ENCODE data around the gene MBNL1. TPM values are rescaled to one million over a fixed set of nuclear protein-coding genes. Genes with fewer than 3 reads are reported as not detected.

Gene MBNL1
- total and polyA plus RNA-seq, 2 of the 13 experiments (the other 11 are each of a cell fraction or from before 2014, with no cell fraction given): 27.1 to 55.4 TPM

DNA sequence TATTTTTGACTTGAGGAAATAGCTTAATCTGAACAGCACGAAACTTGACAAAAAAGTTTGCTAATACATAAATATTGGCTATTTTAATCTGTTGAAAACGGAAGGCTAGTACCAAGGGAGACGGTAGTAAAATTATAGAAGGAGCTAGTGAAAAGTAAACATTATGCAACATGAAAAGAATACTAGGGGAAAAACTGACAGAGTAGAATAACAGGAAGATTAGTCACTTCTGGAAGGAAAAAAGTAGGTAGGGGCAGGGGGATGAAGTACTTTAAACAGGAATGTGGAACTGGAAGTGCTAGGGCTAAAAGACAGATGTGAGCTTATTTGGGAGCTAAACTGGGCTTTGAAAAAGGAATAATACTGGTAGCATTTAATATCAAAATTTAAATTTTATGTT is 60.1 kb downstream of the MBNL1 start (continued):
- TF ChIP-seq, protein P1, sequence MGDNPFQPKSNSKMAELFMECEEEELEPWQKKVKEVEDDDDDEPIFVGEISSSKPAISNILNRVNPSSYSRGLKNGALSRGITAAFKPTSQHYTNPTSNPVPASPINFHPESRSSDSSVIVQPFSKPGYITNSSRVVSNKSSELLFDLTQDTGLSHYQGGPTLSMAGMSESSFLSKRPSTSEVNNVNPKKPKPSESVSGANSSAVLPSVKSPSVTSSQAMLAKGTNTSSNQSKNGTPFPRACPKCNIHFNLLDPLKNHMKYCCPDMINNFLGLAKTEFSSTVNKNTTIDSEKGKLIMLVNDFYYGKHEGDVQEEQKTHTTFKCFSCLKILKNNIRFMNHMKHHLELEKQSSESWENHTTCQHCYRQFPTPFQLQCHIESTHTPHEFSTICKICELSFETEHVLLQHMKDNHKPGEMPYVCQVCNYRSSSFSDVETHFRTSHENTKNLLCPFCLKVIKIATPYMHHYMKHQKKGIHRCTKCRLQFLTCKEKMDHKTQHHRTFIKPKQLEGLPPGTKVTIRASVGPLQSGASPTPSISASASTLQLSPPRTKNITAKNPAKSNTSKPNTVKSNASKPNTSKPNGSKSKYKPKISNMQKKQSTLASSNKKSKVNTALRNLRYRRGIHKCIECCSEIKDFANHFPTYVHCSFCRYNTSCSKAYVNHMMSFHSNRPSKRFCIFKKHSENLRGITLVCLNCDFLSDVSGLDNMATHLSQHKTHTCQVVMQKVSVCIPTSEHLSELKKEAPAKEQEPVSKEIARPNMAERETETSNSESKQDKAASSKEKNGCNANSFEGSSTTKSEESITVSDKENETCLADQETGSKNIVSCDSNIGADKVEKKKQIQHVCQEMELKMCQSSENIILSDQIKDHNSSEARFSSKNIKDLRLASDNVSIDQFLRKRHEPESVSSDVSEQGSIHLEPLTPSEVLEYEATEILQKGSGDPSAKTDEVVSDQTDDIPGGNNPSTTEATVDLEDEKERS (CRISPR knock-in tag; IDR thresholded peaks at IDR 0.05): no peak
- TF ChIP-seq ZNF121 (CRISPR knock-in tag; IDR thresholded peaks at IDR 0.05) (no peak), ZNF264 (CRISPR knock-in tag; IDR thresholded peaks at IDR 0.05) (no peak), ZNF235 (CRISPR knock-in tag; IDR thresholded peaks at IDR 0.05; ENCODE audit: borderline replicate concordance) (no peak), MLLT10 (CRISPR knock-in tag; IDR thresholded peaks at IDR 0.05) (no peak), ISL2 (CRISPR knock-in tag; IDR thresholded peaks at IDR 0.05) (peak; percentile 29; the same call in 1 of the 2 replicates), HOXD1 (CRISPR knock-in tag; IDR thresholded peaks at IDR 0.05) (no peak), RAD21 (CRISPR knock-in tag; IDR thresholded peaks at IDR 0.05) (no peak), FOSL2 (CRISPR knock-in tag; IDR thresholded peaks at IDR 0.05) (peak; percentile 62; the same call in 1 of the 2 replicates), MED13 (CRISPR knock-in tag; IDR thresholded peaks at IDR 0.05) (no peak), ZNF713 (CRISPR knock-in tag; IDR thresholded peaks at IDR 0.05) (no peak), ZC3H4 (CRISPR knock-in tag; IDR thresholded peaks at IDR 0.05; ENCODE audit: borderline replicate concordance) (no peak), MXD4 (CRISPR knock-in tag; IDR thresholded peaks at IDR 0.05) (no peak), NFIC (IDR thresholded peaks at IDR 0.05; ENCODE audit: low read length) (peak; percentile 53; the same call in 1 of the 2 replicates), ZBTB21 (CRISPR knock-in tag; IDR thresholded peaks at IDR 0.05) (no peak), NFE2L1 (CRISPR knock-in tag; IDR thresholded peaks at IDR 0.05; ENCODE audit: borderline replicate concordance) (no peak)
- TF ChIP-seq, protein P2, sequence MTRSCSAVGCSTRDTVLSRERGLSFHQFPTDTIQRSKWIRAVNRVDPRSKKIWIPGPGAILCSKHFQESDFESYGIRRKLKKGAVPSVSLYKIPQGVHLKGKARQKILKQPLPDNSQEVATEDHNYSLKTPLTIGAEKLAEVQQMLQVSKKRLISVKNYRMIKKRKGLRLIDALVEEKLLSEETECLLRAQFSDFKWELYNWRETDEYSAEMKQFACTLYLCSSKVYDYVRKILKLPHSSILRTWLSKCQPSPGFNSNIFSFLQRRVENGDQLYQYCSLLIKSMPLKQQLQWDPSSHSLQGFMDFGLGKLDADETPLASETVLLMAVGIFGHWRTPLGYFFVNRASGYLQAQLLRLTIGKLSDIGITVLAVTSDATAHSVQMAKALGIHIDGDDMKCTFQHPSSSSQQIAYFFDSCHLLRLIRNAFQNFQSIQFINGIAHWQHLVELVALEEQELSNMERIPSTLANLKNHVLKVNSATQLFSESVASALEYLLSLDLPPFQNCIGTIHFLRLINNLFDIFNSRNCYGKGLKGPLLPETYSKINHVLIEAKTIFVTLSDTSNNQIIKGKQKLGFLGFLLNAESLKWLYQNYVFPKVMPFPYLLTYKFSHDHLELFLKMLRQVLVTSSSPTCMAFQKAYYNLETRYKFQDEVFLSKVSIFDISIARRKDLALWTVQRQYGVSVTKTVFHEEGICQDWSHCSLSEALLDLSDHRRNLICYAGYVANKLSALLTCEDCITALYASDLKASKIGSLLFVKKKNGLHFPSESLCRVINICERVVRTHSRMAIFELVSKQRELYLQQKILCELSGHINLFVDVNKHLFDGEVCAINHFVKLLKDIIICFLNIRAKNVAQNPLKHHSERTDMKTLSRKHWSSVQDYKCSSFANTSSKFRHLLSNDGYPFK (CRISPR knock-in tag; IDR thresholded peaks at IDR 0.05; ENCODE audit: borderline replicate concordance): no peak
- TF ChIP-seq, protein P3, sequence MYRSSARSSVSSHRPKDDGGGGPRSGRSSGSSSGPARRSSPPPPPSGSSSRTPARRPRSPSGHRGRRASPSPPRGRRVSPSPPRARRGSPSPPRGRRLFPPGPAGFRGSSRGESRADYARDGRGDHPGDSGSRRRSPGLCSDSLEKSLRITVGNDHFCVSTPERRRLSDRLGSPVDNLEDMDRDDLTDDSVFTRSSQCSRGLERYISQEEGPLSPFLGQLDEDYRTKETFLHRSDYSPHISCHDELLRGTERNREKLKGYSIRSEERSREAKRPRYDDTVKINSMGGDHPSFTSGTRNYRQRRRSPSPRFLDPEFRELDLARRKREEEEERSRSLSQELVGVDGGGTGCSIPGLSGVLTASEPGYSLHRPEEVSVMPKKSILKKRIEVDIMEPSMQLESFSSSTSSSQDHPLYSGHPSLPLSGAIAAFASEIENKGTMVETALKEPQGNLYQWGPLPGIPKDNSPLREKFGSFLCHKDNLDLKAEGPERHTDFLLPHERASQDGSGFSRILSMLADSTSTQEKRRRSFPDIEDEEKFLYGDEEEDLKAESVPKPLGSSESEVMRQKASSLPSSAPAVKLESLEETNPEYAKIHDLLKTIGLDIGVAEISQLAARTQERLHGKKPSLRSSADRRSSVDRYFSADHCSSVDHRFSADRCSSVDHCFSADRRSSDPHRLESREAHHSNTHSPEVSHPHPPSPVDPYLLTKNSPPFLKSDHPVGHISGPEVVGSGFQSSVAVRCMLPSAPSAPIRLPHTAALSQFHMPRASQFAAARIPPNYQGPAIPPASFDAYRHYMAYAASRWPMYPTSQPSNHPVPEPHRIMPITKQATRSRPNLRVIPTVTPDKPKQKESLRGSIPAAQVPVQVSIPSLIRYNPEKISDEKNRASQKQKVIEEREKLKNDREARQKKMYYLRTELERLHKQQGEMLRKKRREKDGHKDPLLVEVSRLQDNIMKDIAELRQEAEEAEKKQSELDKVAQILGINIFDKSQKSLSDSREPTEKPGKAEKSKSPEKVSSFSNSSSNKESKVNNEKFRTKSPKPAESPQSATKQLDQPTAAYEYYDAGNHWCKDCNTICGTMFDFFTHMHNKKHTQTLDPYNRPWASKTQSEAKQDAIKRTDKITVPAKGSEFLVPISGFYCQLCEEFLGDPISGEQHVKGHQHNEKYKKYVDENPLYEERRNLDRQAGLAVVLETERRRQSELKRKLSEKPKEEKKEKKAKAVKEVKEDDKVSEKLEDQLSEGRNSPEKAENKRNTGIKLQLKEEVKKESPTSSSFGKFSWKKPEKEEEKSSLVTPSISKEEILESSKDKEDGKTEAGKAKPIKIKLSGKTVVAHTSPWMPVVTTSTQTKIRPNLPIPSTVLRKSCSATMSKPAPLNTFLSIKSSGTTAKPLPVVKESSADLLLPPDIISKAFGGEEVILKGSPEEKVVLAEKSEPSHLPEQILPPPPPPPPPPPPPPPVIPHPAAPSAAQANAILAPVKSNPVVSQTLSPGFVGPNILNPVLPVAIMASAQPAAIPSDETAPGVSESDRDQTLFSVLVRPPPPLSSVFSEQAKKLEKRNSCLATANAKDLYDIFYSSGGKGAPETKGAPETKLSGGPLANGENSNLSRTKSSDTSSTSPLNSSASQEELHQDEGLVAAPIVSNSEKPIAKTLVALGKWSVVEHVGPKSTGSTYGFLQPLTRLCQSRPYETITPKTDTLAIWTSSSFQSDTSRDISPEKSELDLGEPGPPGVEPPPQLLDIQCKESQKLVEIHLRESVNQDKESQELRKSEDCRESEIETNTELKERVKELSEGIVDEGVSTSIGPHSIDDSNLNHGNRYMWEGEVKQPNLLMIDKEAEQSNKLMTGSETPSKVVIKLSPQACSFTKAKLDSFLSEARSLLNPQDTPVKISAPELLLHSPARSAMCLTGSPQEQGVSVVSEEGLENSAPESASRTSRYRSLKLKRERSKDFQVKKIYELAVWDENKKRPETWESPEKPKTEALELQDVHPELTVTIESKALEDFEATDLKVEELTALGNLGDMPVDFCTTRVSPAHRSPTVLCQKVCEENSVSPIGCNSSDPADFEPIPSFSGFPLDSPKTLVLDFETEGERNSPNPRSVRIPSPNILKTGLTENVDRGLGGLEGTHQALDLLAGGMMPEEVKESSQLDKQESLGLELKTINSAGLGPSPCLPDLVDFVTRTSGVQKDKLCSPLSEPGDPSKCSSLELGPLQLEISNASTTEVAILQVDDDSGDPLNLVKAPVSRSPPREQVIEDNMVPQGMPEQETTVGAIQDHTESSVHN (CRISPR knock-in tag; IDR thresholded peaks at IDR 0.05): no peak
